HG03571 (cell line): ENCODE measurements around the gene BUD23.
"Not testable (repeated sequence)": the region's sequence is repeated elsewhere in the genome, so short reads cannot be mapped to it uniquely, and the experiment has no call there.

ENCODE experiments used
- ATAC-seq: cut with Tn5 transposase; IDR thresholded peaks from one replicate; pipeline ENCODE4 v1.9.1; 2021; ENCODE audit not compliant: unreplicated experiment

The BUD23 gene

DNA sequence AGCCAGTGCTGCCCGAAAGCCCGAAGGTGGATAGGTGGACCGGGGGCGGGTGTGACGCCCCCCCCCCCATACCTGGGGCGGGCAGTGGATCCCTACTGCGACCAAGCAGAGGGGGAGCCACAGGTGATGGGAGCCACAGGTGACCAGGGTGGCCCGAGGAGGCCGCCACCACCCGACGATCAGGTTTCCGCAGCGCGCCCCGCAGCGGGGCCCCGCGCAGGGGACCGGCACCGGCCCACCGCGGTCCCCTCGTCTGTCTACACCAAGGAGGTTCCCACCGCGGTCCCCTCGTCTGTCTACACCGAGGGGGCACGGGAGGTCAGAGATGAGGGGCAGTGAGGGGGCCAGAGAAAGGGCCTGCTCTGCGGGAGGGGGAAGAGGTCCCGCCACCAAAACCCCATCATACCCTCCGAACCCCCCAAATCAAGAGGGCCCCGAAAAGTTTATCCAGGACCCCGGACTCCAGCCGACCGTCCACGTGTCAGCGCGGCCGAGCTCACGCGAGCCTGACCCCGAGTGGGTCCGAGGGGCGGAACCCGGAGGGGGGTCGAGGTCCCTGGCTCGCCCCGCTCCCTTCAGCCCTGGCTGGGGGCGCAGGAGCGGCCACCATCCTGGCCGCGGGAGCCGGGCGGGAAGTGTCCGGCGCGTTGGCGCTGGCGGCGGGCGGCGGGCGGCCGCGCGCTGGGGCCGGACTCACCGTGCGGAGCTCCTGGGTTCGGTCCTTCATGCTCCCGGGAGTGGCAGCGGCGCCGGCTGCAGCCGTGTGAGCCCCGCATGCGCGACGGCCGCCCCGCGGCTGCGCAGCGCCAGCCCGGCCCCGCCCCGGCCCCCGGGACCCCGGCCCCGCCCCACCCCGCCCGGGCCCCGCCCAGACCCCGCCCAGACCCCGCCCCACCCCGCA is 35.8 kb downstream of the BUD23 start, which contains the start of gene STX1A:
STX1A (minus strand) TSS at position 765 of the 901 bp plus-strand sequence; CDS start at position 727, 38 bp downstream.
- peak; percentile 64 for ATAC-seq

DNA sequence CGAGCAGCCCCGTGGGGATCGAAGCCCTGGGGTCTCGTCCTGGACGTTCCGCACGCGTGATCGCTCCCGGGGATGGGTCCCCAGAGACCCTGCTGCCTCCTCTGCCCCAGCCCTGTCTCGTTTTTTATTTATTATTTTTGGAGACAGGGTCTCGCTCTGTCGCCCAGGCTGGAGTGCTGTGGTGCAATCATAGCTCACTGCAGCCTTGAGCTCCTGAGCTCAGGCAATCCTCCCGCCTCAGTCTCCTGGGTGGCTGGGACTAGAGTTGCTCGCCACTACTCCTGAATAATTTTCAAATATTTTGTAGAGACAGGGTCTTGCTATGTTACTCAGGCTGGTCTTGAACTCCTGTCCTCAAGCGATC is 36.4 kb downstream of the BUD23 start:
- ATAC-seq: no peak

DNA sequence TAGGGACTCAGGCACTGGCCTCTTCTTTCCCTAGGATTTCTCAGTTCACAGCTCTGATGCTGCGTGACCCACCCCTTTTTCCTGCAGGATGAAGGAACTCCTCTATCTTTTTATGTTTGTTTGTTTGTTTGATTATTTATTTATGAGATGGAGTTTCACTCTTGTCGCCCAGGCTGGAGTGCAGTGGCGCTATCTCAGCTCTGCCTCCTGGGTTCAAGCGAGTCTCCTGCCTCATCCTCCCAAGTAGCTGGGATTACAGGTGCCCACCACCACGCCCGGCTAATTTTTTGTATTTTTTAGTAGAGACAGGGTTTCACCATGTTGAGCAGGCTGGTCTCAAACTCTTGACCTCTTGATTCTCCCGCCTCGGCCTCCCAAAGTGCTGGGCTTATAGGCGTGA is 37.0 kb downstream of the BUD23 start:
- ATAC-seq: not testable (repeated sequence)

DNA sequence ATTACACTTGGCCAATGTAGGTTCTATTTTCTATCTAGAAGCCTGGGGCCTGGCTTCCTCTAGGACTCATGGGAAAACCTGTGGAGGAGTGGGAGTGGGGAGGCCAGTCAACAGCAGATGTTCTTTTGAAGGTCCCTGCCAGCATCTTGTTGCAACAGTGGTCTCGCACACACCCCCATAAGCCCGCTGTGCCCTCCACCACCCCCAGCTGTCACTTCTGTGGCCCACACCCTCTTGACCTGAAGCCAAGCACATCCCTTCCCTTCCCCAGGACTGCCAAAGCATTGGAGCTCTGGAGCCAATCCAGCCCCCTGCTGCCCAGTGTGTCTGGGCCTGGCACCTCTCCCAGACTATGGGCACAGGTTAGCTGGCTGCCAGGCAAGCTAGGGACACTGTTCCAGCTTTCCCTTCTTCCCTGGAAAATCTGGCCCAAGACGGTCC is 38.0 kb downstream of the BUD23 start:
- ATAC-seq: no peak

DNA sequence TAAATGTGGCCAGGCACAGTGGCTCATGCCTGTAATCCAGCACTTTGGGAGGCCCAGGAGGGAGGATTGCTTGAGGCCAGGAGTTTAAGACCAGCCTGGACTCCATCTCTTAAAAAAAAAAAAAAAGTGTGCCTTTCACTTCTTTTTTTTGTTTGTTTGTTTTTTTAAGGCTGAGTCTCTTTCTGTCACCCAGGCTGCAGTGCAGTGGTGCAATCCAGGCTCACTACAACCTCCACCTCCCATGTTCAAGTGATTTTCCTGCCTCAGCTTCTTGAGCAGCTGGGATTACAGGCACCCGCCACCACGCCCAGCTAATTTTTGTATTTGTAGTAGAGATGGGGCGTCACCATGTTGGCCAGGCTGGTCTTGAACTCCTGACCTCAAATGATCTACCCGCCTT is 38.8 kb downstream of the BUD23 start:
- ATAC-seq: not testable (repeated sequence)

DNA sequence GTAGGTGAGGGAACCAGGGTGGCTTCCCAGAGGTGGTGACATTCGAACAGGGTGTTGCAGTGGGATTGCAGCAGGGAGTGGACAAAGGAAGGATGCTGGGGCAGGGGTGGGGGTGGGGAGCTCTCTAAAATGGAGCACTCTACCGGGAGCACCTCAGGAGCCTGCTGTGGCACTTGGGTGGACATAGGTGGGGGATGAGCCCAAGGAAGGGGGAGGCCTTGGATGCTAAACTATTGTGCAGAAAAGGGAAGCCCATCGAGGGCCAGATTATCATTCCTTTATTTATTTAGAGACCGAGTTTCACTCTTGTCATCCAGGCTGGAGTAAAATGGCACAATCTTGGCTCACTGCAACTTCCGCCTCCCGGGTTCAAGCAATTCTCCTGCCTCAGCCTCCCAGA is 39.4 kb downstream of the BUD23 start:
- ATAC-seq: no peak

DNA sequence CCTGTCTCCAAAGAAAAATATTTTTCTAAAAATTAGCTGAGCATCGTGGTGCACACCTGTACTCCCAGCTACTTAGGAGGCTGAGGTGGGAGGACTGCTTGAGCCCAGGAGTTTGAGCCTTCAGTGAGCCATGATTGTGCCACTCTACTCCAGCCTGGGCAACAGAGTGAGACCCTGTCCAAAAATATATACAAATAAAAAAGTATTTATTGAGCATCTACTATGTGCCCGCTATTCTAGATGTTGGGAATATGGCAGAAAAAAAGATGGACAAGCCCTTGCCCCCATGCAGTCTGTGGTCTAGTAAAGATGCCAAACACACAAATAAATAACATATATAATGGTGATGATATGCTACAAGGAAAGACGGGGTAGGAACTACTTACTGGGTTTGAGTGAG is 40.4 kb downstream of the BUD23 start:
- no peak for ATAC-seq

DNA sequence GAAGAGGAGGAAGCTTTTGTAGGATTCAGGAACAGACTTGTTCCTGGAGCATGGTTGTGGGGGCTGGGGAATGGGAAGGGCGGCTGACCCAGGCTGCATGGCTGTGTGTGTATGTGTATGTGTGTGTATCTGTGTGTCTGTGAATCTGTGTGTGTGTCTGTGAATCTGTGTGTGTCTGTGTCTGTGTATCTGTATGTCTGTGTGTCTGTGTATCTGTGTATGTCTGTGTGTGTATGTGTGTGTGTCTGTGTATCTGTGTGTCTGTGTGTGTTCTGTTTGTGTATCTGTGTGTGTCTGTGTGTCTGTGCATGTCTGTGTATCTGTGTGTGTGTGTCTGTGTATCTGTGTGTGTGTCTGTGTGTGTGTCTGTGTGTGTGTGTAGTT is 42.7 kb downstream of the BUD23 start:
- ATAC-seq: peak; percentile 19

DNA sequence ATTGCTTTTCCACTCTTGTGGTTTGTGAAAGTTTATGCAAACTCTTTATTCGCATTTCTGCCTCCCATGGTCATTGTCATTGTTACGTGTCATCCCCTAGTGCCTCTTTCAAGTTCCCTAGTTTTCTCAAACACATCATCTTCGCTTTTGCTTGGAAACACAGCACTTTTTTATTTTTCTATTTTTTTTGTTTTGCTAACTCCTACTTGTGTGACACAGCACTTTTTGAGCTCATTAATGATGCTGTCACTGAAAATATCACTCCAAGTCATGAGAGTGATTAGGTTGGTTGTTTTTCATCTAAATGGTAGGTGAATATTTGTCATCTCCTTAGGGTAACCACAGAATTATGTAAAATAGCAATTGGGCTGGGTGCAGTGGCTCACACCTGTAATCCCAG is 44.6 kb downstream of the BUD23 start:
- no peak for ATAC-seq

DNA sequence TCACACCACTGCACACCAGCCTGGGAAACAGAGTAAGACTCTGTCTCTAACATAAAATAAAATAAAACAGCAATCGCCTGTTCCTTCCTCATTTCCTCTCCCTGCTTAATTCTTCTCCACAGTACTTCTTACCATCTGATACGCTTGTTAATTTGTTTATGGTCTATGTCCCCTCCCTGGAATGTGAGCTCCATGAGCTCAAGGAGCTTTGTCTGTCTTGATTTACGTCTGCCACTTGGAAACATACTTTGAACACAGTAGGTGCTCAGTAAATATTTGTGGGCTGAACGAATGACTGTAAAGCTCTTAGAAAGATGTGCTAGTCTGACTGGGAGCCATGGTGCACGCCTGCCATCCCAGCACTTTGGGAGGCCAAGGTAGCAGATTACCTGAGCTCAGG is 45.2 kb downstream of the BUD23 start:
- ATAC-seq: no peak

DNA sequence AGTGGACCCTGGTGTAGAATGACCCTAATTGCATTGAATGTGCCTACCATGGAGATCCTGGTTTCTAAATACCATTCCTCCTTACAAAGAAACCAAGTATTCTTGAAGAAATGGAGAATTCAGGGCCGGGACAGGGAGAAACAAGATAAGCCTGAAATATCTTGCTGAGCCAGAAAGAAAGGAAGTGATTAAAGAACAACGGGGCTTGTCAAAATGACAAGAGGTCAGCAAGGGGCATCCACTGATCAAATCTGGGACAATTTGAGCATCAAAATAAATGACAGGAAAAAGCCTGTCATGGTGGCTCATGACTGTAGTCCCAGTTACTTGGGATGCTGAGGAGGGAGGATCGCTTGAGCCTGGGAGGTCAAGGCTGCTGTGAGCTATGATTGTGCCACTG is 47.1 kb downstream of the BUD23 start:
- ATAC-seq: no peak

DNA sequence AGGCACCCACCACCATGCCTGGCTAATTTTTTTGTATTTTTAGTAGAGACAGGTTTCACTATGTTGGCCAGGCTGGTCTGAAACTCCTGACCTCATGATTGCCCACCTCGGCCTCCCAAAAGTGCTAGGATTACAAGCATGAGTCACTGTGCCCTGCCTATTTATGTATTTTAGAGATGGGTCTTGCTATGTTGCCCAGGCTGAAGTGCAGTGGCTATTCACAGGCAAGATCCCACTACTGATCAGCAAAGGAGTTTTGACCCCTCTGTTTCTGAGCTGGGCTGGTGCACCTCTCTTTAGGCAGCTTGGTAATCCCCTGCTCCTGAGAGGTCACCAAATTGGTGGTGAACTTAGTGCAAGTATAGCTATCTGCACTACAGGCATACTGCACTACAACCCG is 49.0 kb downstream of the BUD23 start:
- ATAC-seq: no peak

DNA sequence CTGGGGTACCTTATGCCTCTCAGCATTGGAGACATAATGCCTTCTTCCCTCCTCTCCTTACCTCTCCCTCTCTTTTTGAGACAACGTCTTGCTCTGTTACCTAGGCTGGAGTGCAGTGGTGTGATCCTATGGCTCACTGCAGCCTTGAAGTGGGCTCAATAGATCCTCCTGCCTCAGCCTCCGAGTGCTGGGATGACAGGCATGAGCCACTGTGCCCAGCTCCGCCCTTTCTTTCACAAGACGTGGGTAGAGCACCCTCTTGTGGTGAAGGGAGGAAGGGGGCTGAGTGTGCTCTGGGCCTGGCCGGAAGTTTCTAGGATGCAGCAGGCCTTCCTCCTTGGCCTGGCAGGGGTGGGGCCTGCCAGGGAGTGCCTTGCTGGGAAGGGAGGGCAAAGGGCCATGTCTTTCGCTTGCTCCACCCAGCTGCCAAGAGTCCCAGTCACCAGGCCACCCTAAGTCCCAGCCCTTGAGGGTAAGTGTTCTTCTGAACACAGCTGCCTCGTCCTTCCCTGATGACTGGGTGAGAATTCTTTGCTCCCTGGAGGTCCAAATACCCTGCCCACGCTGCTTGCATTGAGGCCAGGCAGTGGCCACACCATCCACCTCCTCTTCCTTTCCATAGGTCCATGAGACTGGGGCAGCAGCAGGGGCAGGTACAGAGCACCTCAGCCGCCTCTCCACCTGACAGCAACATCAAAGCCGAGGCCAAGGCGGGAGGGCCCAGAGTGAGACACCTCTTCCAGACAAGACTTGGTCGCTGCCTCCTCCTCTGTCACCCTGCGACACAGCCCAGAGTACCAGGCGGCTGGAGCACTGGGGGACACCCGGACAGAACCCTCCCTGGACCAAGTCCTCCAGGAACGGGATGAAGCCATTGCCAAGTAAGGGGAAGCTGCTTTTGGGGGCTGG is 51.5 kb downstream of the BUD23 start:
- ATAC-seq: peak; percentile 34

DNA sequence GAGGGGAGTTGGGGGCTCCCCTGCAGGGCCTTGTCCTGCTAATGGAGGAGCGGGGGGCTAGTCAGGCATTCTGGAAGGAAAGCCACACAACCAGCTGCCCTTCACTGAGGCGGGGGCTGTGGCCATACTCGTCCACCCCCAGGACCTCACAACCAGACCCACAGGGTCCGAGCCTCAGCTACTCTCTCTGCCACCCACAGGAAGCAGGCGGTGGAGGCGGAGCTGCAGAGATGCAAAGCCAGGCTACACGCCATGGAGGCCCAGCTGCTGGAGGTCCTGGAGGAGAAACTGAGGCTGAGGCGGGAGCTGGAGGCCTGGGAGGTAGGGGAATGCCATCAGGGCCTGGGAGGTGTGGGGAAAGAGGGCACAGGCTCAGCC is 52.1 kb downstream of the BUD23 start:
- ATAC-seq: no peak

DNA sequence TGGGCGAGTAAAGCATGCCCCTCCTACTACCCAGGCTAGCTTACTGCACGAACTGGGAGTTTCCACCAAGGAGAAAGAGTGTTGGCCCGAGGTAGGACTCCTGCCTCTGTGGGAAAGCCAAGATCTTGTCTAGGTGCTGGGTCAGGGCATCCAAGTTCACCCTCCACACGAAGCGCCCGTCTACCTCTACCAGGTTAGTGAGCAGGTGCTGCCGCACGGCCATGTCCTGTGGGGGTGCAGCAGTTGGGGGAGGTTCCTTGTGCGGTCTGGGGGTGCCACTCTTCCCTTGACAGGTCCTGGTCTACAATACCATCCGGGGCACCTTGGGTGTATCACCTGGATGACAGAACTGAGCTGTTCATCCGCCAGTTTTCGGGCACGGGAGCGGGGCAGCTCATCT is 53.5 kb downstream of the BUD23 start:
- ATAC-seq: no peak

DNA sequence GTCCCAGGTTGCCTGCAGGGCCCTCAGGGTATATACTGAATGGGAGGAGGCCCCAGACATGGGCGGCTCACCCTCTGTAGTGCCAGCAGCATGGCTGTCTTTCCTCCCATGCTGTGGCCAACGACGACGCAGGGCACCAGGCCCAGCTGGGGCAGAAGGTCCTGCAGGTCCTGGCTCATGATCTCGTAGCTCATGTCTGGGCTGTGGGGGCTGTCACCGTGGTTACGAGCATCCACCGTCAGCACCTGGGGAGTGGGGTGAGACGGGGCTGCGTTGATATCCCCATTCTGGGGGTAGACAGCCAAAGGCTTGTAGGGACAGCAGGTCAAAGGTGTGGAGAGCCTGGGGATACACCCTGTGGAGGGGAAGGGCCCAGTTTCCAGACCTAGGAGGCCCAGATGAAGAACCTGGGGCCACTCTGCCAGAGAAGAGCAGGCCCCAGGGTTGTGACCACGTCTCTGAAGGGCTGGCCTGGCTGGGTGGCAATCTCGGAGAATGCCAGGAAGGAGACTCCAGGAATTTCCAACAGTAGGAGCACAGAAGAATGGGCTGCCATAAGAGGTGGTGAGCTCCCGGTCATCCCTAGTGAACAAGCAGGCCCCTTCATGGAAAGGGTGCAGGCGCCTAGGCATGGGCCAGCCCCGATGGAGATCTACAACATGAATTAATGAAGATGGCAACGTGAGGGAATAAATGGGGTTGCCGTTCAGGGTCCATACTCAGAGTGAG is 54.3 kb downstream of the BUD23 start:
- no peak for ATAC-seq

DNA sequence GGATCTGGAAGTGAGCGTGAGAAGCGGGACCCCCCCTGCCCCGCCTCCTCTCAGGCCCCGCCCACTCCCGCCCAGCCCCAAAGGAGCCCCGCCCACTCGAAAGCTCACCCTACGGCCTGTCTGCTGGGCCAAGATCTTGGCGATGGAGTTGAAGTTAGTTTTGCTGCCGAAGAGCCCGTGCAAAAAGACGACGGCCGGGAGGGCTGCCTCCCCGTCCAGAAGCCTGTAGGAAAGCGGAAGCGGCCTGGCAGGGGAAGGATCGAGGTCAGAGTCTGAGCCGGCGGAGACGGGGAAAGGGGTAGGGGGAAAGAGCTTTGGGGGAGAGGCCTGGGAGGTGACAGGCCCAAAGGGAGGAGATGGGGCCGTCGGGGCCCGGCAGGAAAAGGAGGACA is 54.8 kb downstream of the BUD23 start:
- no peak for ATAC-seq

DNA sequence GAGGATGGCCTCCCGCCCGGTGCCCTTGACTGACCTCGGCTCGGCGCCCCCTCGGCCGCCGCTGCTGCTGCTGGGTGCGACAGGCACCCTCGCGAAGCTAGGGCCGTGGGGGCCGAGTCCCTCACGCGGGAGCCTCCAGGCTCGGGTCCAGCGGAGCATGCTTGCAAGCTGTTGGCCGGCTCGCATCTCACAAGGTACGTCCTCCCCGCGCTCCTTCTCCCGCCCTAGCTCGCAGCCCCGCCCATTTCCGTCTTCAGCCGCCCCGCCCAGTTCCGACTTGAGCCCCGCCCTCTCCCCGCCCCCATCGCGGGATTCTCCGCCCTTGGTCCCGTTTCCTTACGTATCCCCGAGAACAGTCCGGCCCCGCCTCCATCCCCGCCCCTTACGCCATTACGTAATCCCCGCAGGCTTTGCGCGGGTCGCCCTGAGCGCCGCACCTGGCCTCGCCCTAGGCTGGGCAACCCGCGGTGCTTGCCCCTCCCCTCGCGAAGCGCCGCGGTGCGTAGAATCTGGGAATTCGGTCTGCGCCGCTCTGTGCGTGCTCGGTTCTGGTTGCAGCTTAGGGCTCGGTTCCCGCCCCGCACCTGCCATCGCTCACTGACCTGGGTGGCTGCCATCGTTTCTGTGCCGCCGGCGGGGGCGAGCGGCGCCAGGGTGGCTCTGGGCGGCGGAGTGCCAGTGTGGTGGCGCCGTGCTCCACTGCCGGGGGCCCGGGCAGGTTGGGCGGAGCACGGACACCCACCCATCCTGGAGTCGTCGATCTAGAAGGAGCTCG is 55.4 kb downstream of the BUD23 start, which contains the start of gene ABHD11:
ABHD11 (minus strand) TSS at position 191 of the 775 bp plus-strand sequence; CDS start at position 159, 32 bp downstream.
- peak; percentile 79 for ATAC-seq

DNA sequence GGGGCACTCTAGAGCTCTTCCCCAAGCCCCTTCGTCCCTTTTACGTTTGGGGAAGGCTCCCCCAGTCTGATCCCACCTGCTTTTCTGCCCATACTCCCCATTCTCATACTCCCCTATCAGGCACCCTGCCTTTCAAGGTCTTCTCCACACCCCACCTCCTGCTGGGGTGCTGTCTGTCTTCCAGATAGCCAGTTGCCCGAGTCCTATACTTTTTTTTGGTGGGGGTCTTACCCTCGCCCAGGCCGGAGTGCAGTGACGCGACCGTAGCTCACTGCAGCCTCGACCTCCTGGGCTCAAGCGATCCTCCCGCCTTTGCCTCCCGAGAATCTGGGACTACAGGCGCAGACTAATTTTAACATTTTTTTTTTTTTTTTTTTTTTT is 56.0 kb downstream of the BUD23 start:
- no peak for ATAC-seq

DNA sequence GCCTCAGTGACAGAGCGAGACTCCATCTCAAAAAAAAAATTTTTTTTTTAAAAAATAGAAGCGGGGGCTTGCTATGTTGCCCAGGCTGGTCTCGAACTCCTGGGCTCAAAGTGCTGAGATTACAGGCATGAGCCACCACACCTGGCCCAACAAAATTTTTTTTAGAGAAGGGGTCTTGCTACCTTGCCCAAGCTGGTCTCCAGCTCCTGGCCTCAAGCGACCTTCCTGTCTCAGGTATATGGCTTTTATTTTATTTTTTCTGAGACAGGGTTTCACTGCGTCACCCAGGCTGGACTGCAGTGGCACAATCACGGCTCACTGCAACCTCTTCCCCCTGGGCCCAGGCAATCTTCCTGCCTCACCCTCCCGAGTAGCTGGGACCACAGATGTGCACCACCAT is 56.8 kb downstream of the BUD23 start:
- no peak for ATAC-seq
